GM23338 (cell line): Measurements from ENCODE around the gene TENT5A. TPM values are rescaled to one million over a fixed set of nuclear protein-coding genes. Genes with fewer than 3 reads are reported as not detected.

Experiments
- ATAC-seq: fragments of 200-7000 bp; cut with Tn5 transposase; 3 replicates; pipeline ENCODE4 v1.9.1; 2020
- DNase-seq: peaks from one replicate; pipeline ENCODE4 v3.0.0-alpha.2; 2015; ENCODE audit warnings: low spot score
- H2AFZ ChIP-seq: fragments of 200-600 bp; sonication (generic); 2 replicates; pipeline ENCODE4 v1.8.0; 2016; ENCODE audit warnings: antibody characterized with exemption, mild to moderate bottlenecking, moderate library complexity
- H3F3A ChIP-seq: fragments of 200-600 bp; sonication (generic); replicated peaks from 2 replicates; pipeline ENCODE4 v1.8.0; 2017; ENCODE audit warnings: antibody characterized with exemption, mixed run types, low read depth
- H3K27ac ChIP-seq: fragments of 200-600 bp; sonication (generic); 2 replicates; pipeline ENCODE4 v1.6.1; 2016; ENCODE audit warnings: low read depth
- H3K27me3 ChIP-seq: fragments of 200-600 bp; sonication (generic); 2 replicates; pipeline ENCODE4 v1.8.0; 2016; ENCODE audit warnings: mild to moderate bottlenecking, mixed run types, moderate library complexity; ENCODE audit not compliant: insufficient read depth
- H3K36me3 ChIP-seq: fragments of 200-600 bp; sonication (generic); 2 replicates; pipeline ENCODE4 v1.8.0; 2016; ENCODE audit warnings: mild to moderate bottlenecking; ENCODE audit not compliant: insufficient read depth
- H3K4me1 ChIP-seq: fragments of 200-600 bp; sonication (generic); 2 replicates; pipeline ENCODE4 v1.8.0; 2016; ENCODE audit warnings: mild to moderate bottlenecking, moderate library complexity; ENCODE audit not compliant: insufficient read depth
- H3K4me2 ChIP-seq: fragments of 200-600 bp; sonication (generic); 2 replicates; pipeline ENCODE4 v1.7.1; 2017; ENCODE audit warnings: mixed run types
- H3K4me3 ChIP-seq: fragments of 200-600 bp; sonication (generic); 2 replicates; pipeline ENCODE4 v1.6.1; 2016; ENCODE audit warnings: mixed run types
- H3K79me2 ChIP-seq: fragments of 200-600 bp; sonication (generic); replicated peaks from 2 replicates; pipeline ENCODE4 v1.8.0; 2017; ENCODE audit warnings: mild to moderate bottlenecking; ENCODE audit not compliant: insufficient read depth
- H3K9me2 ChIP-seq: fragments of 200-600 bp; sonication (generic); 2 replicates; pipeline ENCODE4 v1.8.0; 2017; ENCODE audit not compliant: insufficient read depth
- H4K20me1 ChIP-seq: fragments of 200-600 bp; sonication (generic); replicated peaks from 2 replicates; pipeline ENCODE4 v1.8.0; 2017; ENCODE audit warnings: mild to moderate bottlenecking; ENCODE audit not compliant: insufficient read depth
- H3K27ac Mint-ChIP-seq: 2 replicates; pipeline ENCODE4 v1.8.0; 2020; ENCODE audit warnings: inconsistent platforms, mild to moderate bottlenecking, moderate library complexity, mixed read lengths
- H3K27me3 Mint-ChIP-seq: 3 replicates; pipeline ENCODE4 v1.8.0; 2022; ENCODE audit warnings: low read depth, mild to moderate bottlenecking, moderate library complexity, mixed read lengths, inconsistent platforms; ENCODE audit not compliant: insufficient read depth, poor library complexity
- H3K36me3 Mint-ChIP-seq: 3 replicates; pipeline ENCODE4 v1.8.0; 2021; ENCODE audit warnings: low read depth, mild to moderate bottlenecking, inconsistent platforms, moderate library complexity, mixed read lengths
- H3K4me1 Mint-ChIP-seq: 3 replicates; pipeline ENCODE4 v1.8.0; 2020; ENCODE audit warnings: mild to moderate bottlenecking, inconsistent platforms, mixed read lengths
- H3K4me3 Mint-ChIP-seq: 3 replicates; pipeline ENCODE4 v1.8.0; 2021; ENCODE audit warnings: moderate library complexity, mild to moderate bottlenecking, inconsistent platforms, mixed read lengths
- H3K9me3 Mint-ChIP-seq: 3 replicates; pipeline ENCODE4 v1.8.0; 2020; ENCODE audit warnings: moderate library complexity, mild to moderate bottlenecking, inconsistent platforms, mixed read lengths
- CREB1 ChIP-seq: fragments of 250-450 bp; sonication (Bioruptor Pico); IDR thresholded peaks from 2 replicates; pipeline ENCODE4 v1.5.0; 2020; ENCODE audit warnings: low read depth, mild to moderate bottlenecking, moderate library complexity
- EZH2 ChIP-seq: fragments of 200-600 bp; sonication (generic); IDR thresholded peaks from one replicate; pipeline ENCODE4 v1.8.0; 2017; ENCODE audit warnings: antibody characterized with exemption, mild to moderate bottlenecking, low read depth; ENCODE audit not compliant: unreplicated experiment
- EZH2phosphoT487 ChIP-seq: fragments of 200-600 bp; sonication (generic); IDR thresholded peaks from one replicate; pipeline ENCODE4 v1.8.1; 2018; ENCODE audit warnings: antibody characterized with exemption; ENCODE audit not compliant: unreplicated experiment
- POLR2AphosphoS5 ChIP-seq: IDR thresholded peaks from 2 replicates; pipeline ENCODE4 v1.6.1; 2016; ENCODE audit warnings: antibody characterized with exemption, low read depth
- REST ChIP-seq: IDR thresholded peaks from one replicate; pipeline ENCODE4 v1.6.1; 2018; ENCODE audit warnings: antibody characterized with exemption; ENCODE audit not compliant: unreplicated experiment
- STAT1 ChIP-seq: IDR thresholded peaks from one replicate; pipeline ENCODE4 v1.6.1; 2016; ENCODE audit warnings: antibody characterized with exemption; ENCODE audit not compliant: unreplicated experiment
- ZNF462 ChIP-seq: fragments of 250-450 bp; sonication (Bioruptor Pico); IDR thresholded peaks from 2 replicates; pipeline ENCODE4 v1.5.0; 2020; ENCODE audit warnings: mild to moderate bottlenecking, moderate library complexity
- polyA plus RNA-seq: library from polyadenylated mRNA; unstranded; fragments of >200 nt; fragmentation: Nextera tagmentation; extraction: Ambion mirVana; gene quantifications from 2 replicates; pipeline ENCODE4 v1.2.1, GENCODE V29; 2016
- total RNA-seq: library from RNA; depleted of rRNA; stranded (reverse); fragments of >200 nt; shearing (Covaris generic); gene quantifications from 2 replicates; pipeline ENCODE4 v1.2.3, GENCODE V29; 2014

The TENT5A gene
- total and polyA plus RNA-seq, 2 experiments from 2014 or later, result 3.8 to 4.7 TPM

GRCh38 chr6:81749707-81750106, 2.8 kb downstream of the TENT5A start:
- peaks cover 10% of the 10 kb centered on the region; the same call in 2 of the 3 replicates for H3K36me3 Mint-ChIP-seq
- H3K4me1 Mint-ChIP-seq, result peaks cover 15% of the 10 kb centered on the region
- no peak overlapping the region for H2AFZ ChIP-seq
- TF ChIP-seq EZH2 (no peak), REST (no peak), ZNF462 (CRISPR knock-in tag) (no peak), EZH2phosphoT487 (no peak), CREB1 (CRISPR knock-in tag) (no peak), STAT1 (no peak), POLR2AphosphoS5 (no peak)
- no peaks in the 10 kb centered on the region; the same call in 1 of the 2 replicates for H3K79me2 ChIP-seq
- no peak overlapping the region for H3K27ac Mint-ChIP-seq
- H3K36me3 ChIP-seq, result no peaks in the 10 kb centered on the region
- no peak overlapping the region for H3K27ac ChIP-seq
- no peak for DNase-seq
- no peaks in the 10 kb centered on the region for H3F3A ChIP-seq
- H3K4me3 Mint-ChIP-seq, result no peak overlapping the region
- peaks cover 23% of the 10 kb centered on the region for H3K27me3 Mint-ChIP-seq
- H3K4me2 ChIP-seq, result no peak overlapping the region
- H3K9me3 Mint-ChIP-seq, result peaks cover 3% of the 10 kb centered on the region; the same call in 1 of the 3 replicates
- 0 out of 2 replicates have a peak, but pooled peaks cover 6% of the 10 kb centered on the region for H4K20me1 ChIP-seq
- peaks cover 45% of the 10 kb centered on the region for H3K27me3 ChIP-seq
- H3K4me1 ChIP-seq, result peaks cover 3% of the 10 kb centered on the region; the same call in 1 of the 2 replicates
- H3K9me2 ChIP-seq, result no peaks in the 10 kb centered on the region
- H3K4me3 ChIP-seq, result no peak overlapping the region
- no peak for ATAC-seq
